T-helper 17 cell (primary cell): ENCODE data around the gene COX6A2. TPM values are rescaled to one million over a fixed set of nuclear protein-coding genes. Genes with fewer than 3 reads are reported as not detected.

Experiments
- ATAC-seq: fragments of 150-1000 bp; cut with Tn5 transposase; 2 replicates; pipeline ENCODE4 v1.10.0; 2021; ENCODE audit warnings: mild to moderate bottlenecking, moderate library complexity
- DNase-seq, 3 donors: peaks; one replicate each; pipeline versions ENCODE4 v3.0.0 to v3.0.0-alpha.2; 2020 to 2021
- H3K9me3 ChIP-seq: one replicate; pipeline ENCODE4 v1.7.0; 2013; ENCODE audit warnings: low read length, mild to moderate bottlenecking; ENCODE audit not compliant: control insufficient read depth, poor library complexity, severe bottlenecking
- H3K27ac Mint-ChIP-seq: one replicate; pipeline ENCODE4 v1.8.0; 2022; ENCODE audit warnings: mild to moderate bottlenecking, moderate library complexity, mixed read lengths
- H3K27me3 Mint-ChIP-seq: one replicate; pipeline ENCODE4 v1.8.0; 2022; ENCODE audit warnings: mixed read lengths
- H3K36me3 Mint-ChIP-seq: one replicate; pipeline ENCODE4 v1.8.0; 2022; ENCODE audit warnings: low read depth, mixed read lengths
- H3K4me1 Mint-ChIP-seq: one replicate; pipeline ENCODE4 v1.8.0; 2022; ENCODE audit warnings: mild to moderate bottlenecking, mixed read lengths
- H3K4me3 Mint-ChIP-seq: one replicate; pipeline ENCODE4 v1.8.0; 2022; ENCODE audit warnings: mild to moderate bottlenecking, moderate library complexity, mixed read lengths
- total RNA-seq, 4 donors: library from RNA in 2 of 4; stranded (reverse) in 2 of 4; gene quantifications; one replicate each; pipeline ENCODE4 v1.2.3 and lab custom pipeline; 2022 to 2026

The COX6A2 gene
- total RNA-seq (not detected), total RNA-seq (lab: John Stamatoyannopoulos, UW) (0 reads per million in 2 donors)

DNA sequence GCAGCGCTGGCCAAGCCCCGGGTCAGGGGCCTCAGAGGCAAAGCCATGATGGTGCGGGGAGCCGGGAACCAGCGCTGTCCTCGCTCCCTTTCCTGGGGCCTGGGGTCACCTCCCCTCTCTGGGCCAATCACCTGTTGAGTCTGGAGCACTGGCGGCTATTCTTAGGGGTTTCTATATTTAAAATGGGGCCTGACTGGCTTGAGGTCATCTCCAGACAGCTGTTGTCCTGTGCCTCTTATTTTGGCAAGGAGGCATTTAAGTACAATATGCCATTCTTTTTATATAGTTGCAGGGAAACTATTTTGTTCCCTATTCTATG, at the start of gene COX6A2:
TSS of gene COX6A2 (minus strand) at position 82 of the 319 bp plus-strand sequence. CDS start at position 47, 35 bp downstream.
- peaks cover 6% of the 10 kb centered on the region for H3K4me1 Mint-ChIP-seq
- no peak for ATAC-seq
- no peak within 1 kb of the TSS for H3K27ac Mint-ChIP-seq

DNA sequence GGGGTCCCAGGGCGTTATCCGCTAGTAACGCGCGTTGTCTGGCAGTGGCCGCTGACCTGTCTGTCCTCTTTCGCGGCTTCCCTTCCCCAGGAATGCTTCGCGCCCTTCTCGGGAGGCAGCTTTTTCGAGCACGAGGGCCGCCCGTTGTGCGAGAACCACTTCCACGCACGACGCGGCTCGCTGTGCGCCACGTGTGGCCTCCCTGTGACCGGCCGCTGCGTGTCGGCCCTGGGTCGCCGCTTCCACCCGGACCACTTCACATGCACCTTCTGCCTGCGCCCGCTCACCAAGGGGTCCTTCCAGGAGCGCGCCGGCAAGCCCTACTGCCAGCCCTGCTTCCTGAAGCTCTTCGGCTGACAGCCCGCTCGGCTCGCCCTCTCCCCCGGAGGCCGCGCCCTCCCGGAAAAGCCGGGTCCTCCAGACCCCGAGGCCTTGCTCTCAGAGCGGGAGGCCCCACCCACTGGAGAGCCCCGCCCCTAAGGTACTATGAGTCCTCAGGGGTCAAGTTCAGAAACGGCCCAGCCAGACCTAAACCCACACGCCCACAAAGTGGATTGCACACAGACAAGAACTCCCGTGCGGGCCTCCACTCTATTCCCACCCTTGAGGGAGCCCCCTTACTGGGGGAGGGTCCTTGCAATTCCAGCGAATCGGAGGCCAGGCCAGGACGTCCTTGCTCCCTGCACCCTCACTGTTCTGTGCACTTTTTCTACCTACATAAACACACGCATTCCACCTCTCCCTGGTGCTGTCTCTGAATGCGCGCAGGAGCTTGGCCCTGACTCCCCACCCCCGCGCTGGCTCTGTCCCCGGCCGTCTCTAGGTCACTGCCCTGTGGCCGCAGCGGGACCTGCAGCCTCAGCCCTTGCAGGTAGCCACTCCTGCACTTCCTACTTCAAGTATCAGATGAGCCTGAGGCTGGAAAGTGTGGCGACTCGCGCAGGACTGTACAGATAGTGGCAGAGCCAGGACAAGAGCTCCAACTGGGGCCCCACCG, 49.4 kb upstream of the COX6A2 start:
- H3K27ac Mint-ChIP-seq = no peak overlapping the region
- peaks cover 3% of the 10 kb centered on the region for H3K27me3 Mint-ChIP-seq
- H3K36me3 Mint-ChIP-seq = peaks cover 5% of the 10 kb centered on the region
- DNase-seq (peak in 1 of 3 donors; percentile 22), ATAC-seq (peak; percentile 35)
- peak overlapping the region; percentile 91 for H3K4me3 Mint-ChIP-seq
- H3K4me1 Mint-ChIP-seq = peaks cover 18% of the 10 kb centered on the region
- no peaks in the 10 kb centered on the region for H3K9me3 ChIP-seq

More for the DNA sequence above, at the start of gene COX6A2:
- H3K9me3 ChIP-seq = no peaks in the 10 kb centered on the region
- DNase-seq = no peak
- H3K27me3 Mint-ChIP-seq = peaks cover 21% of the 10 kb centered on the region
- H3K36me3 Mint-ChIP-seq = no peaks in the 10 kb centered on the region
- H3K4me3 Mint-ChIP-seq = peak within 1 kb of the TSS; percentile 53

DNA sequence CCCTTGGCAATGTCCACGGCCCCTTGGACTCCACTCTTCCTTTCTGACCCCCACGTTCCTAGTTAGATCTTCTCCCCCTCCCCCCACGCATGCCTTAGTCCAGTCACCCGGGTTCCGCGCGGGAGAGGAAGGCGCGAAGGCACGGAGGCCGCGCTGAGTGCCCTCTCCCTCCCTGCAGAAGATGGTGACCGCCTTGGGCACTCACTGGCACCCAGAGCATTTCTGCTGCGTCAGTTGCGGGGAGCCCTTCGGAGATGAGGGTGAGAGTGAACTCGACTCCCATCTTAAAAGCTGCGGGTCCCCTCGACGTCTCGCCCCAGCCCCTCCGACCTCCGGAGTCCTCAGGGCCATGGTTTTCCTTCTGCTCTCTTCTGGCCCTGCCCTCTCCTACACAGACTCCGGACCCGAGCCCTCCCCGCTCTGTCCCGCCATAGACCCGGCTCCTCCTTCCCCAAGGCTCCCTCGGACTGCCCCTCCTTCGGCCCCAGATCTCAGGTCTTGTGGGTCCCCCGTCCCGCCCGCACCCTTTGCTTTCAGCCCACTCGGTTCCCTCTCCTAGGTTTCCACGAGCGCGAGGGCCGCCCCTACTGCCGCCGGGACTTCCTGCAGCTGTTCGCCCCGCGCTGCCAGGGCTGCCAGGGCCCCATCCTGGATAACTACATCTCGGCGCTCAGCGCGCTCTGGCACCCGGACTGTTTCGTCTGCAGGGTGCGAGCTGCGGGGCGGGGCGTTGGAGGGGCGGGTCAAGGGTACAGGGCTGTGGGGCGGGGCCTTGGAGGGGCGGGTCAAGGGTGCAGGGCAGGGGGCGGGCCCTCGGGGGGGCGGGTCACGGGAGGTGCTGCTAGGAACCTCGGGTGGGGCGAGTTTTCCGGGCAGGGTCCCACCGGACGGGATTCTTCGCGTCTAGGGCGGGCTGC, 48.4 kb upstream of the COX6A2 start:
- Mint-ChIP-seq H3K36me3 (peaks cover 2% of the 10 kb centered on the region), H3K27me3 (peaks cover 5% of the 10 kb centered on the region), H3K27ac (peak overlapping the region; percentile 19), H3K4me3 (peak overlapping the region; percentile 91), H3K4me1 (peaks cover 15% of the 10 kb centered on the region)
- no peaks in the 10 kb centered on the region for H3K9me3 ChIP-seq
- peak; percentile 89 for ATAC-seq
- peak; percentile 65 to 88 (median 80) for DNase-seq

DNA sequence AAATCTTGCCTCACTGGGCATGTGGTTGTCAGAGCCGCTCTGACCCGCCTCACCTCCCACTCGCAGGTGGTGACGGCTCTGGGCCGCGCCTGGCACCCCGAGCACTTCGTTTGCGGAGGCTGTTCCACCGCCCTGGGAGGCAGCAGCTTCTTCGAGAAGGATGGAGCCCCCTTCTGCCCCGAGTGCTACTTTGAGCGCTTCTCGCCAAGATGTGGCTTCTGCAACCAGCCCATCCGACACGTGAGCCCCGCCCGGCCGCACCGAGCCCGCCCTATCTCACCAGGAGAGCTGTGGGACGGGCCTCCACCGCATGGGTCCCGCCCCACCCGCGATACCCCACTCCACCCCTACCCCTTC, 47.8 kb upstream of the COX6A2 start:
- ATAC-seq (no peak), DNase-seq (no peak)
- peaks cover 17% of the 10 kb centered on the region for H3K4me1 Mint-ChIP-seq
- peaks cover 9% of the 10 kb centered on the region for H3K27me3 Mint-ChIP-seq
- H3K36me3 Mint-ChIP-seq = peaks cover 2% of the 10 kb centered on the region
- peak overlapping the region; percentile 91 for H3K4me3 Mint-ChIP-seq
- peak overlapping the region; percentile 19 for H3K27ac Mint-ChIP-seq
- no peaks in the 10 kb centered on the region for H3K9me3 ChIP-seq

DNA sequence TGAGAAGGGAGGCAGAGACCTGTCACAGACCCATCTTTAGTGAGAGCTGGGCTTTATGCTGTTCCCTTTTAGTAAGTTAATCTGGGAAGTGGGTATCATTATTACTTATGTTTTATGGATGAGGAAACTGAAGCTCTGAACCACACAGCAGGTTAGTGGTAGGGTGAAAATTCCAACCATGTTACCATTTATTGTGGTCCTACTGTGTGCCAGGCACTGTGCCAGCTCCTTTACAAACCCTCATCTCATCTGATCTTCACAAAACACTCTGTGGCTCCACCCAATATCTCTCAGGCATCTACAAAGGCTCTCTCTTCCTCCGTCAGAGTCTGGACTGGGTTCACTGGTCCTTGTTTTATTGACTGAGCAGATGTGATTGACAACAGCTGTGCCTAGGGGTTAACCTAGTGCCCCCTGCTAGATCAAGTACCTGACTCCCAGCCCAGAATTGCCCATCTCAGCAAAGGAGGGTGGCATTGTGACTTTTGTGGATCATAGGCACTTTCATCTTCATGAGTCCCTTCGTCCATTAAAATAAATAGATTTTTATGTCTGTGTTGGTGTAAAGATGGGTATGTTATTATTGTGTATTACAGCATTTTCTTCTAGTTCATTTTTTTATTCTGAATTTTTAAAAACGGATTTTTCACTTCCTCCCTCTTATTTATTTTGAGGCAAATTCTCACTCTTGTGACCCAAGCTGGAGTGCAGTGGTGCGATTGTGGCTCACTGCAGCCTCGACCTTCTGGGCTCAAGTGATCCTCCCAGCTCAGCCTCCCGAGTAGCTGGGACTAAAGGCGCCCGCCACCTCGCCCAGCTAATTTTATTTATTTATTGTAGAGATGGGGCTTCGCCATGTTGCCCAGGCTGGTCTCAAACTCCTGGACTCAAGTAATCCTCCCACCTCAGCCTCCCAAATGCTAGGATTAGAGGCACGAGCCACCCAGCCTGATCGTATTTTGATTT, 46.9 kb upstream of the COX6A2 start:
- DNase-seq (no peak), ATAC-seq (no peak)
- no peak overlapping the region for H3K27ac Mint-ChIP-seq
- no peaks in the 10 kb centered on the region for H3K9me3 ChIP-seq
- no peaks in the 10 kb centered on the region for H3K36me3 Mint-ChIP-seq
- H3K4me1 Mint-ChIP-seq = peaks cover 17% of the 10 kb centered on the region
- H3K4me3 Mint-ChIP-seq = no peak overlapping the region
- H3K27me3 Mint-ChIP-seq = peaks cover 10% of the 10 kb centered on the region

DNA sequence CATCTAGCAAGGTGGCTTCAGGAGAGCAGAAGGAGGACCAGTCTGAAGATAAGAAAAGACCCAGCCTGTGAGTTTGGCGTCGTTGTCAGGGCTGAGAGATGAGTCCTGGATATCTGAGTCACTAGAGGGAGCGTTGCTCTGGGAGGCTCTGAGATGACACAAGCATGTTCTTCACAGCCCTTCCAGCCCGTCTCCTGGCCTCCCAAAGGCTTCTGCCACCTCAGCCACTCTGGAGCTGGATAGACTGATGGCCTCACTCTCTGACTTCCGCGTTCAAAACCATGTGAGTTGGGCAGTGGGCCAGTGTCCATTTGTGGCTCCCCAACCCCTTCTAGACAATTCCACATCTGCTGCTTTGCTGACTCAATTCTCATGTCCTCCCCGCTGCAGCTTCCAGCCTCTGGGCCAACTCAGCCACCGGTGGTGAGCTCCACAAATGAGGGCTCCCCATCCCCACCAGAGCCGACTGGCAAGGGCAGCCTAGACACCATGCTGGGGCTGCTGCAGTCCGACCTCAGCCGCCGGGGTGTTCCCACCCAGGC, 46.1 kb upstream of the COX6A2 start:
- DNase-seq (no peak), ATAC-seq (no peak)
- Mint-ChIP-seq H3K36me3 (no peaks in the 10 kb centered on the region), H3K4me3 (no peak overlapping the region), H3K27ac (no peak overlapping the region), H3K27me3 (peaks cover 10% of the 10 kb centered on the region), H3K4me1 (peaks cover 15% of the 10 kb centered on the region)
- no peaks in the 10 kb centered on the region for H3K9me3 ChIP-seq

DNA sequence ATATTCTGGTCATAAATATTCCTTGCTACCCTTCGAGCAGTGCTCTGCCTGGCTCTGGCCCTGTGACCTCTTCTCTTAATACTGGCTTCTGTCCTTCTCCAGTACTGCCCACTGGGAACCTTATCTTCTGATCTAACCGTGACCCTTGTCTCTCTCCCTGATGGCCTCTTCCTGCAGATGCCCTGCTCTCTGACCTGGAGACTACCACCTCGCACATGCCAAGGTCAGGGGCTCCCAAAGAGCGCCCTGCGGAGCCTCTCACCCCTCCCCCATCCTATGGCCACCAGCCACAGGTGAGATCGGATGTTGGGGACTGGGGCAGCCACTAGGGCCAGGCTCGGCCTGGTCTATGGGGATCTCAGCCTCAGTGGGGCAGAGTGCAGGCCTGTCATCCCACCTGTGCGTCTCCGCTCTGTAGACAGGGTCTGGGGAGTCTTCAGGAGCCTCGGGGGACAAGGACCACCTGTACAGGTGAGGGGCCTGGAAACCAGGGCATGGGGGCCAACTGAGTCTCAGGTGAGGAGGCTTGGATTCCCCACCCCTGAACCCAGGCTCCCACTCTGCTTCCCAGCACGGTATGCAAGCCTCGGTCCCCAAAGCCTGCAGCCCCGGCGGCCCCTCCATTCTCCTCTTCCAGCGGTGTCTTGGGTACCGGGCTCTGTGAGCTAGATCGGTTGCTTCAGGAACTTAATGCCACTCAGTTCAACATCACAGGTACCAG, 45.3 kb upstream of the COX6A2 start:
- DNase-seq = no peak
- peaks cover 10% of the 10 kb centered on the region for H3K27me3 Mint-ChIP-seq
- no peaks in the 10 kb centered on the region for H3K9me3 ChIP-seq
- peak overlapping the region; percentile 19 for H3K4me3 Mint-ChIP-seq
- no peak overlapping the region for H3K27ac Mint-ChIP-seq
- no peaks in the 10 kb centered on the region for H3K36me3 Mint-ChIP-seq
- peaks cover 15% of the 10 kb centered on the region for H3K4me1 Mint-ChIP-seq
- no peak for ATAC-seq

DNA sequence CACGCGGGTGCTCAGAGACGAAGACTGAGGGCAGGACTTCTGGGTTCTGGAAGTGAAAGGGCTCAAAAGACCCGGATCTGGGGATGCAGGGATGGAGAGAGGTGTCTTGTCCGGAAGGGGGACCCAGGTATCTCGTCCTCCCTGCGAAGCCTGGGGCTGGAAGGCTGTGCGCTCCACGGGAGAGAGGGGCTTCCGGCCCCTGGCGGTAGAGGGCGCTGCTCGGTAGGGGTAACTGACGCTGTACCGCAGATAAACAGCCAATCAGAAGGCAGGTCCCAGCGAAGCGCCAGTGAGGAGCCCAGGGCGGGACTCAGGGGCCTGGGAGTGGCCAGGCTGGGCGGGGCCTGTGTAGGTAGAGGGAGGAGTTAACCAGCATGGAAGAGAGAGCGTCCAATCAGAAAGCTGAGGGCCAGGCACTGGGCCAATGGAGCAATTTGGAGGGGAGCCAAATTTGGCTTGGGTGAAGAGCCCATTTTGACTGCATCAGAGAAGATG, 44.6 kb upstream of the COX6A2 start:
- peak overlapping the region; percentile 83 for H3K4me3 Mint-ChIP-seq
- DNase-seq (peak in 1 of 3 donors; percentile 39), ATAC-seq (peak; percentile 30)
- H3K27ac Mint-ChIP-seq = peak overlapping the region; percentile 49
- H3K9me3 ChIP-seq = no peaks in the 10 kb centered on the region
- H3K36me3 Mint-ChIP-seq = no peaks in the 10 kb centered on the region
- peaks cover 10% of the 10 kb centered on the region for H3K27me3 Mint-ChIP-seq
- H3K4me1 Mint-ChIP-seq = peaks cover 10% of the 10 kb centered on the region

DNA sequence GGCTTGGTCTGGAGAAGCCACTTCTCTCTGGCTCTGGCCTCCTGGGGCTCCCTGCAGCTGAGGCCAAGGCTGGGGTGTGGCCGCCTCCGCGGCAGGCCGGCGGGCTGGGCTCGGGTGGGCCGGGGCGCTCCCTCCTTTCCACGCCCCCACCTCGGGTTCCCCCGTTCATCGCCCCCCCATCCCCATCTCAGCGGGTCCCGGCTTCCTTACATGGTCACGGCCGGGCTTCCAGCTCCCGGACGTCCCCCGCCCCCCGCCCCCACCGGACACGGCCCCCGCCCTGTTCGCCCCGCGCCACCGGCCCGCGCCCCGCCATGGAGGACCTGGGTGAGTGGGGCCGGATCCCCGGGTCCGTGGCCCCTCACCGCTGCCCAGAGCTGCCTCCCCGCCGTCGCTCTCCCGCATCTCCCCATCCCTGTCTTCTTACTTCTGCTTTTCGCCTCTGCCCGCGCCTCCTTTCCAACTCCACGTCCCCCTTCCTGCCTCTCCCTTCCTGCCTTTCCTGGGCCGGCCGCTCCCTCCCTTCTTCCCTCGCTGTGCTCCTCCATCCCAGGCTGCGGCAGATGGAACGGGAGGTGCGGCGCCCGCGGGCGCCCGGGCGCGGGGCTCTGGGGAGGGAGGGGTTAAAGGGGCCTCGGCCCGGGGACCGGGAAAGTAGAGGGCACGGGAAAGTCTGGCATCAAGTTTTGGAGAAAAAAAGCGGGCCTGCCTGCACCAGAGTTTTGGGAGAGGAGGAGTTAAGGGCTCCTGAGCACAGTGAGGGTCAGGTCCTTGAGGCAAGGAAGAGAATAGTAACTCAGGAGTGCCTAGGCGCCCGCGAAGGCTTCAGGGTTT, 43.9 kb upstream of the COX6A2 start, which contains the start of gene TGFB1I1:
TSS of gene TGFB1I1 (plus strand) at position 278 of the 834 bp plus-strand sequence. CDS start at position 315, 37 bp downstream.
- Mint-ChIP-seq H3K4me1 (peaks cover 13% of the 10 kb centered on the region), H3K27ac (peak within 1 kb of the TSS; percentile 49), H3K36me3 (no peaks in the 10 kb centered on the region), H3K4me3 (peak within 1 kb of the TSS; percentile 83), H3K27me3 (peaks cover 10% of the 10 kb centered on the region)
- no peaks in the 10 kb centered on the region for H3K9me3 ChIP-seq
- no peak for ATAC-seq
- no peak for DNase-seq

DNA sequence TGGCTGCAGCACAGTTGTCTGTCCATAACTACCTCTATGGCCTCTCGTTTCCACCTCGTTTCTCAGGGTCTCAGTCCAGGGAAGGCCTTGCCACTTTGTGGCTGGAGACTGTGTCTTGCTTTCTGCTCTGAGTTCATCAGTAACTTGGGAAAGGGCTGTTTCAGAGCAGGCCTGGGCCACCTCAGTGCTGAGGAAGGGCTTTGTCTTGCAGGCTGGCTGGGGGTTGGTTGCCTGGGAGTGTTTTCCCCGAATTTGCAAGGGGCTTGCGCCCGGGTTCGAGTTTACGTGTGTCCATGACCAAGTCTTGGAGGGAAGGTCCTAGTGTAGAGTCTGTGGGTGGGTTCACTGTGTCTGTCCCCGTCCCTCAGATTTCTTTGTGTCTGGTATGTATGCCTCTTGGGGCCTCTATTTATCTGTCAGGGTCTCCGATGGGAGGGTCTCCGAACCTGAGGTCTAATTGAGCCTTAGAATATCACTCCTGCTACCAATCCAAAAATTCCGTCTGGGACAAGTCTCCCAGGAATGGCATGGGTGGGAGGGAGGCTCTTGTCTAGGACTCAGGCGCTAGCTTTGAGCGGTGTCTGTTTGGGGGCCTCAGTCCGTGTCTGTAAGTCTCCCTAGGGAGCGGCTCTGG, 43.2 kb upstream of the COX6A2 start:
- H3K27me3 Mint-ChIP-seq = peaks cover 10% of the 10 kb centered on the region
- no peak for DNase-seq
- H3K4me1 Mint-ChIP-seq = peaks cover 13% of the 10 kb centered on the region
- no peak for ATAC-seq
- no peaks in the 10 kb centered on the region for H3K36me3 Mint-ChIP-seq
- H3K9me3 ChIP-seq = no peaks in the 10 kb centered on the region
- no peak overlapping the region for H3K27ac Mint-ChIP-seq
- peak overlapping the region; percentile 65 for H3K4me3 Mint-ChIP-seq
